Epidermal melanocyte (primary cell): ENCODE results near the gene NOX1.

Source experiments
- DNase-seq: peaks from one replicate; pipeline ENCODE4 v3.0.0; 2011; ENCODE audit warnings: low spot score; ENCODE audit not compliant: insufficient read length

NOX1 gene

DNA sequence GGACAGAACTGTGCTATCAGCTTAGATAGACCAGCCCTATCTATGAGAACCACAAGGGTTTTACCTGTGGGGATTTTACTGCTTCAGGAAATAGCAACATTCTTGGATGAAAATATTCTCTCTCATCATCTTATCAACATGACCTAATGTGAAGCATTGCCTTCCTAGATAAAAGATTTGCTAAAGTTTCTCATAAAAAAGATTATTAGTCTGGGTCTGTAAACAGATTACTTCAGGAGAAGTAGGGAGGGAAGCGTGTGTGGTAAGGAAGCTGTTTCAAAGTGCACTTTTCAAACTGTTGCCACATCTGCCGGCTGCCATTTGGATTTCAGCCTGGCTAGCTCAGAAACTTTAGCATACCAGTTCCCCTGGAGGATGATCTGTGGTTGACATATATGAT, at the start of gene NOX1:
NOX1 (minus strand) TSS at position 35 of the 400 bp plus-strand sequence. CDS start 220 bp downstream, outside the sequence.
- DNase-seq: no peak

DNA sequence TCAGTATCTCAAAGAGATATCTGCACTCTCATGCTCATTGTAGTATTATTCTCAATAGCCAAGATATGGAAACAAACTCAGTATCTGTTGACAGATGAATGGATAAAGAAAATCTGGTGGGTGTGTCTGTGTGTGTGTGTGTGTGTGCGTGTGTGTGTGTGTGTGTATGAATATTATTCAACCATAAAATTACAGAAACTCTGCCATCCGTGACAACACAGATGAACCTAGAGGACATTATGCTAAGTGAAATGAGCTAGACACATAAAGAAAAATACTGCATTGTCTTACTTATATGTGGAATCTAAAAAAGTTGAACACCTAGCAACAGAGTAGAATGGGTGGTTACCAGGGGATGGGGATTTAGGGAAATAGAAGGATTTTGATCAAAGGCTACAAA, 41.4 kb upstream of the NOX1 start:
- DNase-seq: no peak

DNA sequence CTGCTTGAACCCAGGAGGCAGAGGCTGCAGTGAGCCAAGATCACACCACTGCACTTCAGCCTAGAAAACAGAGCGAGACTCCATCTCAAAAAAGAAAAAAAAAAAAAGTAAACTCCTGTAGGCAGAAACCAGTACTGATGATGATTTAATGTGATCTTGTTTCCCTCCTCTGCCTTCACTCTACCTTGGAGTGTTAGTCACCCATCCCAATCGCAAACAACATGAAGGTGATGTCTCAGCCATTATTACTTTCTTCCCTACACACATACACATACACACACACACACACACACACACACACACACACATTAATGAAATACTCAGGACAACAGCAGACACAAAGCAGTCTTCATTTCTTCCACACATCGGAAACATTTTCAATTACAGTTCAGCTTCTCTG, 39.0 kb upstream of the NOX1 start:
- no peak for DNase-seq

DNA sequence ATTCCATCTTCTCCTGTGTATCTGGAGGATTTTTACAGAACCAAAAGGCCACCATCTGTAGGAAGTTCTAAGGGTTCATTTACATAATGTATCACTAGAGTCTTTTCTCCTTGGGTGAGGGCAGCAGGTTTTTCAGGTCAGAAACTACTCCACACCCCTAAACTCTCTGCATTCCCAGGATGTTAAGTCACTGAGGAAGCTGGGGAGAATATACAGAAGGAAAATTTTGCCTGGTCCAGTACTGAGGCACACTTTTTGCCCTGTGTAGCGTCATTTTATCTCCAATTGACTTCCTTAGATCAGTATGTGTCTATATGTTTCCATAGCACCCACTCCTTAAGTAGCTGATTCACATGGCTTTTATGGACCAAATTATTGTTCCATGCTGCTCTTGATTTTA, 37.6 kb upstream of the NOX1 start:
- no peak for DNase-seq

DNA sequence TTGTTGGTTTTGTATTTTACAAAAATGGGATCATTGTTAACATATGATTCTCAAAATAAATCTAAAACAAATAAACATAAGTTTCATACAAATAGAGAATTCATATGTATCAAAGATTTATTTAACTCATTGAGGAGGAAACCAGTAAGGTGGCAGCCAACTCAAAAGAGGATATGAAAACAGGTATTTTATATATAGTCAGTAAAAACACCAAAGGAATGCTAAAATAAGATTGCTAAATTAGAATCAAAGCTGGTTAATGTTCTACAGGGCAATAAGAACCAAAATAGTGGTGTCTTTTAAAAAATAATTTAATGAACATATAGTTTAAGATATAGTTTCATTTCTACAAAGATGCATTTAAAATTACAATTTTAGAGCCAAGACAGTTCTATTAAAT, 31.5 kb upstream of the NOX1 start:
- DNase-seq: no peak

DNA sequence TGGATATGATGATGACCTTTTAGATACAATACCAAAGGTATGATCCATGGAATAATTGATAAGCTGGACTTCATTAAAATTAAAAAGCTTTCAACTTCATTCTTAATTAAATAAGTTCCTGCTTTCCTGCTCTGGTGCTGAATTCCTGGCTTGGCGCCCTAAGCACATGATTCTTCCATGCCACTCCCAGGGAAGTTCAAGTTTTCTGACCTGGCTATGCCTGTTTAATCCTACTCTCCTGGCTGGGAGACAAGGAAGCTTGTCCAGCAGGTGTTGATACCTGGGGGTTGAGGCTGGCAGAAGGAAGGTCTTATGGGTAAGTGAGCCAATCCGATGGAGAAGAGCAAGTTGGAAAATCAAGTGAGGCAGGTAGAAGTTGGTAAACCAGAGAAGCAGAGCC, 30.3 kb upstream of the NOX1 start:
- DNase-seq: no peak

DNA sequence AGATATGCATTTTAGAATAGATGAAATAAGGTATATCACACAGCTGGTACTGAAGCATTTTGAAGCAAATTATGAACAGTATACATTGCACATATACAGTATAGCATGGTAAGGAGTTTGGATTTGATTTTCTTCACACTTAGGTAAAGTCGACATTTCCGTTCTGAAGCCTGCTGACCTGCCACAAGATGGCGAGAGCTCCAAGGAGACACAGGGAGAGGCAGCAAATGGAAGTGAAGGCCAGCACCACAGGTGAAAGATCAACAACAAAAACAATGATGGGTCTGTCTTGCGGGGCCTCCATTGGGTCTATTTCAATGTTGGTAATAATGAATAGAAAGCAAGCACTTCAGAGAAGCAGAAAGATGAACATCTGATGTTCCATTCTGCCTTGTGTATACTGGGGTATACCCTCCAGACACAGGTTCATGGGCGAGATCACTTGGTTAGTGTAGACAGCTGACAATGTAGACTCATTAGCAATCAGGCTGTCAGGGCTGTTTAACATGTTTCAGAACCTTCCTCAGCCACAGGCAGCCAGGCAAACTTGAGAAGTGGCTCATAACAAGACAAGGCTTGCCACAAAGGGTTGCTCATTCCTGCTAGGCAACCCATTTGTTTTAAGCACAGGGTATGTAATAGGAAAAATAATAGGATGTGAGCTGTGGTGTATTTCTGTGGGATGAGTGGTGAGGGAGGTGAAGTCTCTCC, 21.4 kb upstream of the NOX1 start:
- no peak for DNase-seq

DNA sequence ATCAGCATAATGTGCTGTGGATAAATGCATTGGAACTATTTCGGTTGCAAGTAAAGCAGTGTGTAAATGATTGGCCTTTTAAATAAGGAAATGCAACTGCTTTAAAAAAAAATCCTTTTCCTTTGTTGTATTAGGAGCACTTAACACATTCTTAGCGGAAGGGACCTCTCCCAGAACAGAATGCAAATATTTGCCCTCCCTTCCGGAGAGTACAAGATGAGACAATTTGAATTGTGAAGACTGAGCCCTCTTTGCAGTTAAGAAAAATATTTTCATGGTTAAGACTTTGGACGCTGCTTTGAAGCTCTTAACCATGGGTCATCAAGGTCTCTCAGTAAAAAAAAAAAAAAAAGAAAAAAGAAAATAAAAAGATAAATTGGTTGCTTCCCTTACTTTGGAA, 9.5 kb upstream of the NOX1 start:
- no peak for DNase-seq

DNA sequence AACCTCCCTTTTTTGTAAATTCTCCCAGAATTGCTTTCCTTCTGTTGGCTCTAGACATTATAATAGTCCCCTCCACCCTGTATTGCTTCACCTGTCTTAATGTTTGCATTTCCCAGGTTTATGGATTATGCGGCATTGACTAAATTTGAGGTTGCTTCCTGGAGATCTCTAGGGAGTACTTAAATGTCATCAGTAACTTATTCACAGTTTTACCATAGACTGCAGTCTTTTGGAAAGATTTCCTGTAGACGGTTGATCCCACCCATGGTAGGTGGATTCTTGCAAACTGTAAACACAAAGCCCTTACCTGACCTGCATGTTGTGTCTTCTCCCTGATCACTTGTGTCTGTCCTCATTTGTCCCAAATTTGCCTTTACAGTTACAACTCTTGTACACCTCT, 6.2 kb upstream of the NOX1 start:
- DNase-seq: no peak

DNA sequence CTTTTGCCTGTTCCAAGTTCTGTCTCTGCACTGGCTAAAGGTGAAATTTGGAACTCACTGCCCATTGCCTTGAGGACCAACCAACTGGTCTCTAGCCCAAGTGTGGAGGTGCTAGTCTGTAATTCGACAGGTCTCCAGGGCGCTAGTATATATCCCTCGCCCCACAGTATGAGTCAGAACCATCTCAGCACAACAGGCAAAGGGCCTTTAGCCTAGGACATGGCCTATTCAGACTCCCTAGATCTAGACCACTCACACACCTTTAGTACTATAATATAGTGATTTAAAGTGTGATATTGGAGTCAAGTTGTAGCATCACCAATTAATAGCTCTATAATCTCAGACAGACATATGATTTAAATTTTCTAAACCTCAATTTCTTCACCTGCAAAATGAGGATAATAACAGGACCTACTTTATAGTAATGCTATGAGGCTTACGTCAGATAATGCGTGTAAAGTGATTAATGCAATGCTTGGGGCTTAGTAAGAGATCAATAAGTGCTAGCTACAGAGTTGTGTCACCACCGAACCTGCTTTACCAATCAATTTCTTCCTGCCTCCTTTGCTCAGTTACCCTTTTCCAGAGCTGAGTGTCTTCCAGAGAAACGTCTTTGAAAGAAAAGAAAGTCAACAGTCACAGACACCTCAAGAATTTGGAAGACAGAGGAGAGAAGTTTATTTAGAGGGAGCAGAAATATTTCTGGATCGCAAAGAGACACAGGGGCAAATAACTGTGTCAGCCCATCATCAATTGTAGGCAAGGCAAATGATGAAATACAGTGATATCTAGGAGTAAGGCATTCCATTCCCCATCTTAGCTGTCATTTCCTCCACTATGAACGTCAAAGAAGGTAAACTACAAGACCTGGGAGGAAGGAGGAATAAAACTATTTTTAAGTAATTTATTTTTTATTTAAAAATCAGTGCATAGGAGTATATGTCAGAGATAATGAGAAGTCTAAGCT, 2.3 kb downstream of the NOX1 start:
- no peak for DNase-seq

DNA sequence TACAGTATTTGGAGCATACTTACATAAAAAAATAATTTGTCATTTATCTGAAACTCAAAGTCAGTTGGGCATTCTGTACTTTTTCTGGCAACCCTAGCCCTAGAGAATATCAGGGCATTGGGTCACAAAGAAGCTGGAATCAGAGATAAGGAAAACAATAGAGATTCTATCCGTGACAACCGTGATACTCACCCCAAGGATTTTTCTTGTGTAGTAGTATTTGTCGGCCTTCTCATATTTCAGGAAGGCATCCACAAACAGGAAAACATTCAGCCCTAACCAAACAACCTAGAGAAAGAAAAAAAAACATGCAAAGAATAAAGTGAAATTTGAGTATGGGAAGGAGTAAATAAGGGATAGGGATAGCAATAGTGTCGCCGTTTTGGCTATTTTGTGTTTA, 3.6 kb downstream of the NOX1 start:
- DNase-seq: no peak

DNA sequence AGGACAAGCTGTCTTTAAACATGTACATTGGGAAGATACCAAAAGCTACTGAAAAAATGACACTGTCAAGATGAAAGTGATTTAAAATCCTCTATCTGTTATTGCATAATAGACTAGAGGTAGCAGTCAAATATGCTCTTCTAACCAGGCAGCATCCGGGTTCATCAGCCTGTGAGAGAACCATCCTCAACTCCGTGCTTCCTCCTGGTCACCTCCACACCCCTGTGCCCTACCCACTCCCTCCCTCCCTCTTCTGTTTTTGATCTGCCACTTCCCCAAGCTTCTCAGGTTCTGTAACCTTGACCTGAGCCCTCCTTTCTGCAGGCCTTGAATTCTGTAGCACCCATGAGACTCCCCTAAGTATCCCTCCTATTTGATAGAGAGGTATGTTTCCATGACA, 5.9 kb downstream of the NOX1 start:
- DNase-seq: no peak

DNA sequence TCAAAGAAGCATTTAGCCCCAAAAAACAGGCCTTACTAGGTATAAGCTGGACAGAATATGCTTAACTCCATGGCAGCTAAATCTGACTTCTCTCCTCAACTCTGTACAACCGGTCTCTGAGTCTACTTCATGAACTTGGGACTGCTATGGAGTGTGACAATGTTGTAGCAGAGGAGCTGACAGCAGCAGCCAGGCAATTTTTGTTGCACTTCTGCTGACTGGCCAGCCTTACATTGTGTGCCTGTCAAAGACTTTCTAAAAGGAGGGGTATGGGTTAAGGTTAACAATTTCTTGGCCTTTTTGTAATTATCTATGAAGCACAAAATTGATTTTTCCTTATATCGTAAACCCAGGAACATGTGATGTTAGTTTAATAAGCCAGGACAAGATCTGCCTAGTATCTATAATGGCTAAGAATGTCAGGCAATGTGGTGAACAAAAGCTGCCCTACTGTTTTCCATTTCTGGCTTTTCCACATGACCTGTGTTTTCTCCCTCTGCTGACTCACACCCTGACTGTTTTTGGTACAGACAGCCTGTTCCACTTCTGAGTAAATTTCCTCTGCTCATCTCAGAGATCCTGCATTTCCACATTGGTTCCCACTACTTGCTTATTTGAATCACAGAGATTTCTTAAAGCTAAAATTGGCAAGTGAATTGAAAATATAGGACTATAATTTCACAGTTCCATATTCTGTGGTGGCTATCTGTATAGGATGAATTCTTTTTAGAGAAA, 9.3 kb downstream of the NOX1 start:
- no peak for DNase-seq

DNA sequence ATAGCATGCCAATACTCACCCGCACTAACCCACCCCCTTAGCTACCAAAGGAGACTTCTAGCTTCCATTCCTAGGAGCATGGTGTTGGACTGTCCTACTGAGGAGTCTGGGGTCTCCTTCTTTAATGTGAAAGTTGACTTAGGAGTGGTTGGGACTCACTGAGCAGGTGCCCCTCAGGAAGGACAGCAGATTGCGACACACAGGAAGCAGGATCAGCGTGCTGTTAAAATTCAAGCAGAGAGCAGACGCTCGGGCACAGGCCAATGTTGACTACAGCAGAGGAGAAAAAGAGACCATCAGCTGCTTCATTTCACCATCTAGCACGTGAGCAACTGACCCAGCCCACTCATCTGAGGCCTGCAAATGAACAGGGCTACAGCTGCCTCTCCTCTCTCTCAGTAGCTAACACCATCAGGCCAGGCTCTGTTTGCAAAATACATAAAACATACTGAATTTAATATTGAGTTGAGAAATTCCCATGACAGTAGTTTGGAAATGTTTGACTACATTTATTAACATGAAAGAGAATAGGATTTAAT, 10.8 kb downstream of the NOX1 start:
- DNase-seq: no peak

DNA sequence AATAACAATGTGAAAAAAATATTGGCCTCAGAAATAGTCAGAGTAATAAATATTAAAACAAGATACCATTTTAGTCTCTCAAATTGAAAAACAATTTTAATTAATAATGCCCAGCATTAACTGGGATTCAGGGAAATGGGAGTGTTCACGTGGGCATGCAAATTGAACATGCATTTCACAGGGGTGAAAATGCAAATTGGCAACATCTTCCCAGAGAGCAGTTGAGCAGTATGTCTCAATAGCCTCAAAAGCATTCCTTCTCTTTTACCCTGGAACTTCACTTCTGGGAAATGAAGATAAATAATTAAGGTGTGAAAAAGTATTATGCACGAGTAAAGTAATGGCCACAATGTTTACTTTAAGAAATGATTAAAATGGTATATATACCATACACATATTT, 21.3 kb downstream of the NOX1 start:
- DNase-seq: no peak

DNA sequence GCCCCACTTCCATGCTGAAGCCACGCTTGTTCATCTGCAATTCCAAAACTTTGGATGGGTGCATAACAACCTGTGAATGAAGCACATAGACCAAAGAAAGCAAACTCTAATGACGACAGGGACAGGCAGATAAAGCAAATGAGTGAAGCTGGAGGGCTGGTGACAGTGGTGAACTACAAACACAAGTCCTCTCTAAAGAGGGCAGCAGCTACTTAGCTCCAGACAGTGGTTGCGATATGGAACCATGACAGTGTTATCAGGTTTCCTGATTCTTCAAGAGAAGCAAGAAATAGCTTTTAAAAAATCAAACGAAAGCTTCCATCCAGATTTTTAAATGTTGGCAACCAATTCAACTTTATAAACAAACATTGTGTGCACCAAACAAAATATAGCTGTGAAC, 23.8 kb downstream of the NOX1 start:
- DNase-seq: no peak

DNA sequence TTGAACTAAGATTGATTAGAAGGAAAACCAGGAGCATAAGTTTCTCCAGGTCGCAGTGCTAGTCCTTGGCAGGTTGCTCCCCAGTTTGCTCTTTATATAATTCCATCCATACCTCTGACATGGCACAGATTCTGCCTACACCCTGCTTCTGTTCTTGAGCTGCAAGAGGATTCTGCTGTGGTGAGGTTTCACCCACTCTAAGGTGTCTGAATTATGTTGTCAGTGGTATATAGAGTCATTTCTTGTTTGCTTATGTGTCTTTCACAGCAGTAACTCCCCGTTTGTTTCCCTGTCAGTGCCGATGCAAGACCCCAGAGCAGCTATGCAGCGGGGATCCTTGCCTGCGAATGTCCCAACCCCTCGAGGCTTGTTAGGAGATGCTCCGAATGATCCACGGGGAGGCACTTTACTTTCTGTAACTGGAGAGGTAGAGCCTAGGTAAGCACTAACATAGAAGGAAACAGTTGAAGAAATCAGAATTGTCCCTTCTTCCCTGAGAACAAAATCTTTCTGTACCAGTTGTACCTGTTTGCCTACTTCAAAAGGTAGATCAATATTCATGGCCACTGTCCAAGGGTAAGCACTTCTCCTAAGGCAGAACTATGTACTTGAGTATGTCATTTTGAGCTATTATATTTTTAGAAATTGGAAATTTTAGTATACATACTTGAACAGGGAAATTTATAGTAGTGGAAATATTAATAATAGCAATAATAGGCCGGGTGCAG, 42.8 kb downstream of the NOX1 start:
- no peak for DNase-seq

DNA sequence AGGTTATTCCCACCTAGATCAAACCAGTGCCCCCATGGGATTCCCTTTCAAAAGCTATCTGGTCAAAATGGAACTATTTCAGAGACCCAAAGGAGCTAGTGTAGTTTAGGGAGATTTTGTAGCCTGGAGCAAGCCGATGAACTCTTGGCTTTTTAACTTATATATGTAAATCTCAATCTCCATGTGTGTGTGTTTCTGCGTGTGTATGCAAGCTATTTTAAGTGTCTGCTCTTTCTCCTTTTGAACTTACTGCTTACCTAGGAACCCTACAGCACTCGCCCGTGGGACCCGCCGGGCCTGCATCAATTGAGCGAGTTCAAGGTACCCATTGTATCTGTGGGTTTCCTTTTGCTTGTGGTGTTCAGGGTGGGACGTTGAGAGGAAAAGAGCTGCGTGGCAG, 43.6 kb downstream of the NOX1 start:
- no peak for DNase-seq

DNA sequence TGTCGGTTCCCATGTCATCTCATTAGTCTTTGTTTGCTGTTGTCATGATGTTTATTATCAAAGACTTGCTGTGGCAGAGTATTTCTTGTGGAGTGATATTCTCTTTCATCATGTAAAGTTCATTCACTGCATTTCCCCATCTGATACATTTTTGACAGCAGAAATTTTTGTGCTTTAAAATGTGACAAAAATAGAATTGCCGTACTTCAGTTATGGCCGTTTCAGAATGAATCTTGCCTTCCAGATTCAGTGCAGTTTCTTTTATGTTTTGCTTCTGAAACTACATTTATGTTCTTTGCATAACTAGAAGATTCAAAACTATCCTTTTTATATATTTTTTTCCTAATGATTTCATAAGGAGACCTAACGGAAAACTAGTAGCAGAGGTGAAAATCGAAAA, 44.0 kb downstream of the NOX1 start:
- no peak for DNase-seq

DNA sequence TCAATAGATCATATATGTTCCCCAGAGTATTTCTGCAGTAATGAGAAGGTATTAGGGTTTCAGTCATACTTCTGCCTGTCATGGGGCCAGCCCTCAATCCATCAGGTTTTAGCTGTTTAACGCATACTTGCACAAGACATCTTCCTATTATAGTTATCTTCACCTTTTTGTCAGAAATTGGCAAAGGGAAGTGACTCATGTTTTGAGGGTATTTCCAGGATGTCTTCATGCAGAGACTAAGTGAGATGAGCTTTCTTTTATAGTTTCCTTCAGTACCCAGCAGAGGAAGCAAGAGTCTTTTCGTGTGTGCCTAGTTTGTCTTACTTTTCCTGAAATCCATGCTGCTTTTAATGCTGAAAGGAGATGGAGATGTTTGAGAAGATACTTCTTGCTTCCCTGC, 44.4 kb downstream of the NOX1 start:
- DNase-seq: no peak
